Tibial artery (tissue), 4 donors: ENCODE data around the gene TMEM182.
A peak's percentile ranks its signal among the peaks of the same experiment; 100 is the strongest.

Source experiments
- DNase-seq, 2 donors: peaks; one replicate each; pipeline ENCODE4 v3.0.0-alpha.2; 2019
- H3K27ac ChIP-seq, 2 donors: fragments of 200-600 bp; sonication (generic) in 1 of 2; 1 replicate in 1 of 2; 2 replicates in 1 of 2; pipeline ENCODE4 v1.5.1; 2018 to 2019; ENCODE audit warnings: mild to moderate bottlenecking in 1 of 2
- H3K27me3 ChIP-seq, 2 donors: fragments of 200-600 bp; sonication (generic) in 1 of 2; one replicate each; pipeline versions ENCODE4 v1.5.1 to v1.6.0; 2016 to 2019
- H3K36me3 ChIP-seq, 3 donors: fragments of 200-600 bp; sonication (generic) in 2 of 3; one replicate each; pipeline ENCODE4 v1.5.1; 2016 to 2019; ENCODE audit warnings: mild to moderate bottlenecking in 2 of 3
- H3K4me1 ChIP-seq, 4 donors: fragments of 200-600 bp; sonication (generic) in 2 of 4; 1 replicate in 3 of 4; 2 replicates in 1 of 4; pipeline ENCODE4 v1.5.1; 2016 to 2019
- H3K4me3 ChIP-seq, 2 donors: fragments of 200-600 bp; sonication (generic) in 1 of 2; 1 replicate in 1 of 2; 2 replicates in 1 of 2; pipeline ENCODE4 v1.5.1; 2018 to 2019; ENCODE audit warnings: mild to moderate bottlenecking in 2 of 2
- H3K9me3 ChIP-seq, 3 donors: fragments of 200-600 bp; sonication (generic) in 1 of 3; one replicate each; pipeline ENCODE4 v1.5.1; 2016 to 2019
- intact Hi-C: fragments of 100-400 bp; cut with DNase I; formaldehyde crosslinking; loops from one replicate; pipeline ENCODE4 v1.15.0; 2023; ENCODE audit warnings: low total_unique reads
- TF ChIP-seq, protein P1 (sequence below), 2 experiments: fragments of 200-600 bp in 1 of 2; fragments of 450-650 bp in 1 of 2; IDR thresholded peaks; one replicate each; pipeline ENCODE4 v1.5.1; 2017 to 2019; ENCODE audit warnings: antibody characterized with exemption in 2 of 2, mild to moderate bottlenecking in 1 of 2, moderate library complexity in 1 of 2

Gene TMEM182

DNA sequence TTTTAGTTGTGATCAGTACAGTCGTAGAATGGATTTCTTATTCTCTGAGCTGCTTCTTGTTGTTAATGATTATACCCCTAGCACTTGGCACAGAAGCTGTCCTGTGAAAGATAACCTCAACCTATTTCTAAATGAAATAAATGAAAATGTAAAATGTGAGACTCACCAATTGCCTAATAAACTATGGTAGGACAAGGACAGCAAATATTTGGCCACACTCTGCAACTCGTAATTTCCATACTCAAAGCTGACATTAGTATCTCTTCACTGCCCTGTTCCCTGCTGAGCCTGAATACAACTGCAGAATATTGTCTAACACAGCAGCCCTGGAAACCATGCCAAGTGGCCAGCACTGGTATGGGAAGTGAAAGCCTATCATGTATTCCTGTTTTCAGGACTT lies 34.5 kb downstream of the TMEM182 start:
- Histone ChIP-seq H3K4me3 (no peak overlapping the region), H3K9me3 (peaks cover 0 to 15% (median 6%) of the 10 kb centered on the region in 3 donors), H3K36me3 (peaks cover 0 to 22% (median 10%) of the 10 kb centered on the region in 3 donors), H3K4me1 (no peaks in the 10 kb centered on the region), H3K27ac (no peak overlapping the region), H3K27me3 (no peaks in the 10 kb centered on the region)
- intact Hi-C loops, result no loop called here
- TF ChIP-seq, protein P1, sequence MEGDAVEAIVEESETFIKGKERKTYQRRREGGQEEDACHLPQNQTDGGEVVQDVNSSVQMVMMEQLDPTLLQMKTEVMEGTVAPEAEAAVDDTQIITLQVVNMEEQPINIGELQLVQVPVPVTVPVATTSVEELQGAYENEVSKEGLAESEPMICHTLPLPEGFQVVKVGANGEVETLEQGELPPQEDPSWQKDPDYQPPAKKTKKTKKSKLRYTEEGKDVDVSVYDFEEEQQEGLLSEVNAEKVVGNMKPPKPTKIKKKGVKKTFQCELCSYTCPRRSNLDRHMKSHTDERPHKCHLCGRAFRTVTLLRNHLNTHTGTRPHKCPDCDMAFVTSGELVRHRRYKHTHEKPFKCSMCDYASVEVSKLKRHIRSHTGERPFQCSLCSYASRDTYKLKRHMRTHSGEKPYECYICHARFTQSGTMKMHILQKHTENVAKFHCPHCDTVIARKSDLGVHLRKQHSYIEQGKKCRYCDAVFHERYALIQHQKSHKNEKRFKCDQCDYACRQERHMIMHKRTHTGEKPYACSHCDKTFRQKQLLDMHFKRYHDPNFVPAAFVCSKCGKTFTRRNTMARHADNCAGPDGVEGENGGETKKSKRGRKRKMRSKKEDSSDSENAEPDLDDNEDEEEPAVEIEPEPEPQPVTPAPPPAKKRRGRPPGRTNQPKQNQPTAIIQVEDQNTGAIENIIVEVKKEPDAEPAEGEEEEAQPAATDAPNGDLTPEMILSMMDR (IDR thresholded peaks at IDR 0.05), result no peak
- peak in 1 of 2 donors; percentile 22 for DNase-seq

DNA sequence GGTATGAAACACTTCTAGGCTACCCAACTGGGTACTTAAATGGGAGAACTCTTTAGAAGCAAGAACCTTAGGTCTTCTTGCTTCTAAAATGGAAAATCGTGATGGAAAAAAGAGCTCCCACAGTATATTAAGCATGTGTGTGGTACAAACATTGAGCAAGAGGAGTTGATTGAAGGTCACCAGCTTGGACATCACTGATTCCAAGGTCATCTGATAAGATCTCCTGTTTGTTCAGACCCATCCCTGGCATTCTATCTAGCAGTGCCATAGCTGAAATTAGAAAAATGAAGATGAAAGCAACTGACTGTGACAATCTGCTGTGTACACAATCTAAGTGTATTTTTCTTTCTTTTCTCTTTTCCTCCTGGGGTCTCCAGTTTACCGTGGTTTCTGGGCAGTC lies 35.7 kb downstream of the TMEM182 start:
- no peak for DNase-seq
- Histone ChIP-seq H3K4me3 (no peak overlapping the region), H3K27ac (no peak overlapping the region), H3K4me1 (no peaks in the 10 kb centered on the region), H3K36me3 (peaks cover 0 to 31% (median 10%) of the 10 kb centered on the region in 3 donors), H3K27me3 (no peaks in the 10 kb centered on the region), H3K9me3 (peaks cover 0 to 24% (median 14%) of the 10 kb centered on the region in 3 donors)
- TF ChIP-seq, protein P1 (IDR thresholded peaks at IDR 0.05), result no peak
- intact Hi-C loops, result no loop called here

- peaks cover 0 to 24% (median 14%) of the 10 kb centered on the region in 3 donors for H3K9me3 ChIP-seq
- no peak overlapping the region for H3K27ac ChIP-seq
- H3K36me3 ChIP-seq, result peaks cover 0 to 31% (median 10%) of the 10 kb centered on the region in 3 donors
- no peak for DNase-seq
- H3K4me3 ChIP-seq, result no peak overlapping the region
- no peaks in the 10 kb centered on the region for H3K4me1 ChIP-seq
- TF ChIP-seq, protein P1 (IDR thresholded peaks at IDR 0.05), result no peak
- no peaks in the 10 kb centered on the region for H3K27me3 ChIP-seq
- intact Hi-C loops, result no loop called here
Observed at GRCh38 chr2:102798181-102798580, 36.4 kb downstream of the TMEM182 start.

DNA sequence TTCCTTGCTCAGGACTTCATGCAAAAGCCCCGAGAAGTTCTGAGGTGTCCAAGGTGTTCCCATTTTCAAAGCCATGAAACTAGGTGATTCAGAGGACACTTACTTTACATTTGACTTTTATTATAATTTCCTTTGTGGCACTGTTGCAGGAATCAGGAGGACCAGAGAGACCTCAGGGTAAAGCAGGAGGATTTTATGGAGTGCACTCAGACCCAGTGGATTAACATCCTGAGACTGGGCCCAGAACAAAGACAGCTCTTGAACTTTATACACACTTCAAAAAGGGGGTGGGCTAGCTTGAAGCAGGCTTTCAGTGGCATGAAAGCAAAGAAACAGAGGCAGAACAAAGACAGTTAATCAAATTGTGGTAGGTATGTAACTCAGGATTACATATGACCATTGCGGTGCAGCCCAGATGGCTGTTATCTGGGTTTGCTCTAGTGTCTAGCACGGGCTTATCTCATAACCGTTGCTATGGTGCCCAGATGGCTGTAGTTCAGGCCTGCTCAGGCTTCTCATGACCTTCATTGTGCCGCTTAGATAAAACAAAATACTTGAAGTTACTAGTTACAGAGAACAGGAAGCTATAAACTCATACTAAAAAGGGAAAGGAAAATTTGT lies 39.4 kb downstream of the TMEM182 start:
- intact Hi-C loops, result loop anchor here (5.0 kb wide), 1 partner anchor 49 kb away; no protein-coding TSS in a partner anchor
- no peak for DNase-seq
- no peak overlapping the region for H3K27ac ChIP-seq

DNA sequence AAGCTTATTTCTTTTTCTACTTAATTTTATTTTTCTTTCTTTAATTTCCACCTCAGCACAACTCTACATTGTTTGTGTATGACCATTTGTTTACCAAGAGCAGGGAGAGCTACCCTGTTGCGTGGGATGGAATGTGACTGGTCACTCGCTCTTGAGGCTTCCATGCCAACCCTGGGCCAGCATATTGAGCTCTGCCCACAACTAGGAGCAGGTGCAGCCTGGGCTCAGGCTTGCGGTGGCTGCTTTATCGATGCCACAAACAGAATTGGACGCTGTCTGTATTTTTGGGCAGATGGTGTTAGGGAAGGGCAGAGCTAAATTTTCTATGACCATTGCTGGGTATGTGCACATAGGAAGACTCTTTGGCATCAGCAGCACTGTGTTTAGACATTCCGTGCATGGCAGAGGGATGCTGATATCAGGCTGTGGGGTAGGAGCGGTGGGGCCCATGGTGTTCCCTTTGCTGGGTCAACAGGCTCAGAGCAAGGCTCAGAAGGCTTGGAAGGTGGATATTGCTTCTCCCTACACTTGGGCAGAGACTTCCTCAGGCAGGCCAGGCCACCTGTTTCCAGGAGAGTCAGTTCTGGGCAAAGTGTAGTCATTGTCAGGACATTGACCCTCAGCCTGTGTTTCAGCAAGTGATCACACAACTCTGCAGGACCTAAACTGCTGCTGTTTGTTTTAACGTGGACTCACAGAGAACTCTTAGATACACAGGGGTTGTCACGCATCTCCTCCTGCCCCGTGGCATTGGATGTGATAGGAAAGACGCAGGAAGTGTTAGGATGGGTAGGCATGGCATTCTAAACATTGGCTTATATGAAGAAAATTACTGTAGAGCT lies 40.2 kb downstream of the TMEM182 start:
- intact Hi-C loops, result loop anchor here (5.0 kb wide), 1 partner anchor 50 kb away; no protein-coding TSS in a partner anchor
- H3K4me1 ChIP-seq, result no peaks in the 10 kb centered on the region
- H3K27ac ChIP-seq, result no peak overlapping the region
- TF ChIP-seq, protein P1 (IDR thresholded peaks at IDR 0.05), result no peak
- H3K36me3 ChIP-seq, result peaks cover 0 to 31% (median 10%) of the 10 kb centered on the region in 3 donors
- H3K4me3 ChIP-seq, result no peak overlapping the region
- DNase-seq, result no peak
- no peaks in the 10 kb centered on the region for H3K27me3 ChIP-seq
- peaks cover 0 to 24% (median 14%) of the 10 kb centered on the region in 3 donors for H3K9me3 ChIP-seq

More for the DNA sequence above, 39.4 kb downstream of the TMEM182 start:
- Histone ChIP-seq H3K9me3 (peaks cover 0 to 24% (median 14%) of the 10 kb centered on the region in 3 donors), H3K27me3 (no peaks in the 10 kb centered on the region), H3K4me1 (no peaks in the 10 kb centered on the region), H3K36me3 (peaks cover 0 to 31% (median 10%) of the 10 kb centered on the region in 3 donors), H3K4me3 (no peak overlapping the region)
- TF ChIP-seq, protein P1 (IDR thresholded peaks at IDR 0.05), result no peak
